Memory B cell (primary cell): ENCODE measurements around the gene LHFPL6.

Source experiments
- ATAC-seq: fragments of 150-1000 bp; cut with Tn5 transposase; 2 replicates; pipeline ENCODE4 v1.10.0; 2021; ENCODE audit warnings: low read depth, mild to moderate bottlenecking, moderate library complexity
- DNase-seq, 2 donors: peaks; one replicate each; pipeline ENCODE4 v3.0.0; 2022; ENCODE audit warnings: low spot score in 2 of 2
- H3K27ac Mint-ChIP-seq: one replicate; pipeline ENCODE4 v1.8.0; 2022; ENCODE audit warnings: mild to moderate bottlenecking, moderate library complexity, mixed read lengths
- H3K27me3 Mint-ChIP-seq: one replicate; pipeline ENCODE4 v1.8.0; 2022; ENCODE audit warnings: mixed read lengths
- H3K36me3 Mint-ChIP-seq: one replicate; pipeline ENCODE4 v1.8.0; 2022; ENCODE audit warnings: mild to moderate bottlenecking, mixed read lengths
- H3K4me1 Mint-ChIP-seq: one replicate; pipeline ENCODE4 v1.8.0; 2022; ENCODE audit warnings: mixed read lengths
- H3K4me3 Mint-ChIP-seq: one replicate; pipeline ENCODE4 v1.8.0; 2022; ENCODE audit warnings: mild to moderate bottlenecking, moderate library complexity, mixed read lengths
- H3K9me3 Mint-ChIP-seq: one replicate; pipeline ENCODE4 v1.8.0; 2022; ENCODE audit warnings: mixed read lengths

Gene LHFPL6

GRCh38 chr13:39602614-39603366, at the start of gene LHFPL6:
Gene LHFPL6, minus strand, starts transcription at chr13:39603193.
- H3K9me3 Mint-ChIP-seq = no peaks in the 10 kb centered on the region
- ATAC-seq (peak; percentile 78), DNase-seq (peak in 1 of 2 donors; percentile 39)
- no peaks in the 10 kb centered on the region for H3K36me3 Mint-ChIP-seq
- H3K27ac Mint-ChIP-seq = no peak within 1 kb of the TSS
- H3K4me3 Mint-ChIP-seq = peak within 1 kb of the TSS; percentile 53
- peaks cover 9% of the 10 kb centered on the region for H3K4me1 Mint-ChIP-seq
- H3K27me3 Mint-ChIP-seq = peaks cover 15% of the 10 kb centered on the region

- Mint-ChIP-seq H3K4me3 (no peak overlapping the region), H3K4me1 (no peaks in the 10 kb centered on the region), H3K27me3 (peaks cover 6% of the 10 kb centered on the region), H3K36me3 (no peaks in the 10 kb centered on the region), H3K27ac (no peak overlapping the region), H3K9me3 (no peaks in the 10 kb centered on the region)
- ATAC-seq (no peak), DNase-seq (no peak)
Observed at GRCh38 chr13:39646122-39646521, 43.1 kb upstream of the LHFPL6 start.

- Mint-ChIP-seq H3K9me3 (peaks cover 2% of the 10 kb centered on the region), H3K27ac (no peak overlapping the region), H3K4me1 (no peaks in the 10 kb centered on the region), H3K4me3 (no peak overlapping the region), H3K36me3 (no peaks in the 10 kb centered on the region), H3K27me3 (peaks cover 11% of the 10 kb centered on the region)
- no peak for ATAC-seq
- no peak for DNase-seq
Observed at GRCh38 chr13:39641645-39642044, 38.7 kb upstream of the LHFPL6 start.

GRCh38 chr13:39637890-39638289, 34.9 kb upstream of the LHFPL6 start:
- Mint-ChIP-seq H3K4me3 (no peak overlapping the region), H3K4me1 (no peaks in the 10 kb centered on the region), H3K27ac (no peak overlapping the region), H3K36me3 (peaks cover 2% of the 10 kb centered on the region), H3K27me3 (peaks cover 13% of the 10 kb centered on the region), H3K9me3 (peaks cover 4% of the 10 kb centered on the region)
- no peak for ATAC-seq
- no peak for DNase-seq

GRCh38 chr13:39635564-39635963, 32.6 kb upstream of the LHFPL6 start:
- ATAC-seq (no peak), DNase-seq (no peak)
- H3K36me3 Mint-ChIP-seq = peaks cover 2% of the 10 kb centered on the region
- H3K27ac Mint-ChIP-seq = no peak overlapping the region
- H3K9me3 Mint-ChIP-seq = peaks cover 12% of the 10 kb centered on the region
- H3K4me3 Mint-ChIP-seq = no peak overlapping the region
- H3K27me3 Mint-ChIP-seq = peaks cover 4% of the 10 kb centered on the region
- H3K4me1 Mint-ChIP-seq = no peaks in the 10 kb centered on the region

- ATAC-seq (no peak), DNase-seq (no peak)
- H3K27me3 Mint-ChIP-seq = peaks cover 4% of the 10 kb centered on the region
- H3K36me3 Mint-ChIP-seq = peaks cover 2% of the 10 kb centered on the region
- H3K4me1 Mint-ChIP-seq = peaks cover 3% of the 10 kb centered on the region
- H3K4me3 Mint-ChIP-seq = no peak overlapping the region
- no peak overlapping the region for H3K27ac Mint-ChIP-seq
- H3K9me3 Mint-ChIP-seq = peaks cover 12% of the 10 kb centered on the region
Observed at GRCh38 chr13:39632994-39633393, 30.0 kb upstream of the LHFPL6 start.

GRCh38 chr13:39631307-39631706, 28.3 kb upstream of the LHFPL6 start:
- H3K36me3 Mint-ChIP-seq = peaks cover 2% of the 10 kb centered on the region
- H3K4me1 Mint-ChIP-seq = peaks cover 3% of the 10 kb centered on the region
- peaks cover 10% of the 10 kb centered on the region for H3K9me3 Mint-ChIP-seq
- H3K27ac Mint-ChIP-seq = no peak overlapping the region
- H3K27me3 Mint-ChIP-seq = peaks cover 2% of the 10 kb centered on the region
- DNase-seq = no peak
- ATAC-seq = no peak
- H3K4me3 Mint-ChIP-seq = no peak overlapping the region

GRCh38 chr13:39623466-39623865, 20.5 kb upstream of the LHFPL6 start:
- Mint-ChIP-seq H3K4me1 (no peaks in the 10 kb centered on the region), H3K36me3 (no peaks in the 10 kb centered on the region), H3K27me3 (peaks cover 9% of the 10 kb centered on the region), H3K9me3 (no peaks in the 10 kb centered on the region), H3K27ac (no peak overlapping the region), H3K4me3 (no peak overlapping the region)
- no peak for ATAC-seq
- no peak for DNase-seq

GRCh38 chr13:39618561-39618960, 15.6 kb upstream of the LHFPL6 start:
- Mint-ChIP-seq H3K27me3 (peaks cover 11% of the 10 kb centered on the region), H3K36me3 (no peaks in the 10 kb centered on the region), H3K9me3 (no peaks in the 10 kb centered on the region), H3K27ac (no peak overlapping the region), H3K4me1 (no peaks in the 10 kb centered on the region), H3K4me3 (no peak overlapping the region)
- no peak for DNase-seq
- ATAC-seq = no peak

- DNase-seq = peak in 1 of 2 donors; percentile 32
- H3K4me1 Mint-ChIP-seq = no peaks in the 10 kb centered on the region
Observed at GRCh38 chr13:39616087-39616694, 13.2 kb upstream of the LHFPL6 start.

GRCh38 chr13:39612023-39612637, 9.1 kb upstream of the LHFPL6 start:
- H3K4me1 Mint-ChIP-seq = no peaks in the 10 kb centered on the region
- peaks cover 10% of the 10 kb centered on the region for H3K27me3 Mint-ChIP-seq
- H3K9me3 Mint-ChIP-seq = no peaks in the 10 kb centered on the region
- ATAC-seq (no peak), DNase-seq (peak; percentile 31 to 35)
- H3K4me3 Mint-ChIP-seq = no peak overlapping the region
- no peaks in the 10 kb centered on the region for H3K36me3 Mint-ChIP-seq
- no peak overlapping the region for H3K27ac Mint-ChIP-seq

More at GRCh38 chr13:39616087-39616694, 13.2 kb upstream of the LHFPL6 start:
- Mint-ChIP-seq H3K27ac (no peak overlapping the region), H3K27me3 (peaks cover 10% of the 10 kb centered on the region), H3K4me3 (no peak overlapping the region), H3K9me3 (no peaks in the 10 kb centered on the region), H3K36me3 (no peaks in the 10 kb centered on the region)
- ATAC-seq = peak; percentile 72

- Mint-ChIP-seq H3K4me1 (peaks cover 3% of the 10 kb centered on the region), H3K27ac (no peak overlapping the region), H3K36me3 (no peaks in the 10 kb centered on the region), H3K9me3 (no peaks in the 10 kb centered on the region), H3K4me3 (no peak overlapping the region), H3K27me3 (peaks cover 9% of the 10 kb centered on the region)
- DNase-seq (no peak), ATAC-seq (no peak)
Observed at GRCh38 chr13:39607876-39608275, 4.9 kb upstream of the LHFPL6 start.

- ATAC-seq (no peak), DNase-seq (no peak)
- no peak overlapping the region for H3K4me3 Mint-ChIP-seq
- no peaks in the 10 kb centered on the region for H3K9me3 Mint-ChIP-seq
- H3K4me1 Mint-ChIP-seq = peaks cover 9% of the 10 kb centered on the region
- H3K36me3 Mint-ChIP-seq = no peaks in the 10 kb centered on the region
- H3K27me3 Mint-ChIP-seq = peaks cover 19% of the 10 kb centered on the region
- H3K27ac Mint-ChIP-seq = no peak overlapping the region
Observed at GRCh38 chr13:39605677-39606320, 2.8 kb upstream of the LHFPL6 start.

GRCh38 chr13:39604756-39605155, 1.8 kb upstream of the LHFPL6 start:
- H3K27me3 Mint-ChIP-seq = peaks cover 19% of the 10 kb centered on the region
- H3K4me1 Mint-ChIP-seq = peaks cover 9% of the 10 kb centered on the region
- no peak overlapping the region for H3K27ac Mint-ChIP-seq
- H3K9me3 Mint-ChIP-seq = no peaks in the 10 kb centered on the region
- DNase-seq (no peak), ATAC-seq (no peak)
- H3K4me3 Mint-ChIP-seq = no peak overlapping the region
- no peaks in the 10 kb centered on the region for H3K36me3 Mint-ChIP-seq
